HG03108 (cell line): ENCODE results near the gene JOSD2.

Experiments
- ATAC-seq: cut with Tn5 transposase; IDR thresholded peaks from one replicate; pipeline ENCODE4 v1.9.1; 2021; ENCODE audit warnings: moderate library complexity; ENCODE audit not compliant: unreplicated experiment

The JOSD2 gene

GRCh38 chr19:50457300-50457699 is 53.7 kb downstream of the JOSD2 start:
- ATAC-seq, result no peak
